Epithelial cell of esophagus (primary cell): ENCODE results near the gene TRPM3.
"Not testable (repeated sequence)": the region's sequence is repeated elsewhere in the genome, so short reads cannot be mapped to it uniquely, and the experiment has no call there.

Experiments used
- DNase-seq: peaks from one replicate; pipeline ENCODE4 v3.0.0; 2010; ENCODE audit warnings: low read depth
- H3K4me3 ChIP-seq: 2 replicates; pipeline ENCODE4 v1.5.1; 2011; ENCODE audit warnings: mild to moderate bottlenecking, low read length, control low read depth
- CTCF ChIP-seq: IDR thresholded peaks from 2 replicates; pipeline ENCODE4 v1.5.1; 2011; ENCODE audit warnings: low read depth, mild to moderate bottlenecking, low read length, control low read depth, inconsistent platforms; ENCODE audit not compliant: insufficient read depth; ENCODE audit errors: missing control alignments

The TRPM3 gene

GRCh38 chr9:70979966-70980365 is 141.5 kb downstream of the TRPM3 start:
- no peak for TF ChIP-seq CTCF
- H3K4me3 ChIP-seq, result no peak overlapping the region
- peak; percentile 22 for DNase-seq

GRCh38 chr9:70978085-70978484 is 143.3 kb downstream of the TRPM3 start:
- H3K4me3 ChIP-seq, result no peak overlapping the region
- DNase-seq, result no peak
- no peak for TF ChIP-seq CTCF

GRCh38 chr9:70975821-70976220 is 145.6 kb downstream of the TRPM3 start:
- TF ChIP-seq CTCF, result no peak
- no peak overlapping the region for H3K4me3 ChIP-seq
- no peak for DNase-seq

GRCh38 chr9:70971723-70972122 is 149.7 kb downstream of the TRPM3 start:
- no peak overlapping the region for H3K4me3 ChIP-seq
- TF ChIP-seq CTCF, result no peak
- peak; percentile 11 for DNase-seq

GRCh38 chr9:70966380-70966779 is 155.0 kb downstream of the TRPM3 start:
- DNase-seq, result not testable (repeated sequence)

GRCh38 chr9:70964861-70965260 is 156.6 kb downstream of the TRPM3 start:
- no peak for DNase-seq
- TF ChIP-seq CTCF, result no peak

More at GRCh38 chr9:70966380-70966779, 155.0 kb downstream of the TRPM3 start:
- not testable (repeated sequence) for H3K4me3 ChIP-seq

GRCh38 chr9:70963554-70963953 is 157.9 kb downstream of the TRPM3 start:
- DNase-seq, result no peak
- no peak for TF ChIP-seq CTCF
- H3K4me3 ChIP-seq, result no peak overlapping the region

More at GRCh38 chr9:70964861-70965260, 156.6 kb downstream of the TRPM3 start:
- H3K4me3 ChIP-seq, result no peak overlapping the region
